Measurements from ENCODE around the gene ZNF22.
"Not testable (repeated sequence)": the region's sequence is repeated elsewhere in the genome, so short reads cannot be mapped to it uniquely, and the experiment has no call there.

GRCh38 chr10:45014557-45014956 is 13.8 kb downstream of the ZNF22 start:
- TF ChIP-seq CTCF, POLR2A, EP300 (IDR thresholded peaks at IDR 0.05): not testable (repeated sequence)
